SU-DHL-6 (cell line): ENCODE results near the gene LPIN1.

ENCODE experiments used
- CTCF ChIP-seq: fragments of 200-600 bp; sonication (generic); IDR thresholded peaks from one replicate; pipeline ENCODE4 v1.5.1; 2017; ENCODE audit warnings: antibody characterized with exemption, mild to moderate bottlenecking, low read length, moderate library complexity; ENCODE audit not compliant: insufficient read depth, poor library complexity, severe bottlenecking
- EZH2phosphoT487 ChIP-seq: fragments of 200-600 bp; sonication (generic), shearing (Covaris generic); conservative IDR thresholded peaks from 2 replicates; pipeline ENCODE4 v1.6.1; 2018; ENCODE audit warnings: mild to moderate bottlenecking, antibody characterized with exemption, low read length, moderate library complexity, mixed read lengths

DNA sequence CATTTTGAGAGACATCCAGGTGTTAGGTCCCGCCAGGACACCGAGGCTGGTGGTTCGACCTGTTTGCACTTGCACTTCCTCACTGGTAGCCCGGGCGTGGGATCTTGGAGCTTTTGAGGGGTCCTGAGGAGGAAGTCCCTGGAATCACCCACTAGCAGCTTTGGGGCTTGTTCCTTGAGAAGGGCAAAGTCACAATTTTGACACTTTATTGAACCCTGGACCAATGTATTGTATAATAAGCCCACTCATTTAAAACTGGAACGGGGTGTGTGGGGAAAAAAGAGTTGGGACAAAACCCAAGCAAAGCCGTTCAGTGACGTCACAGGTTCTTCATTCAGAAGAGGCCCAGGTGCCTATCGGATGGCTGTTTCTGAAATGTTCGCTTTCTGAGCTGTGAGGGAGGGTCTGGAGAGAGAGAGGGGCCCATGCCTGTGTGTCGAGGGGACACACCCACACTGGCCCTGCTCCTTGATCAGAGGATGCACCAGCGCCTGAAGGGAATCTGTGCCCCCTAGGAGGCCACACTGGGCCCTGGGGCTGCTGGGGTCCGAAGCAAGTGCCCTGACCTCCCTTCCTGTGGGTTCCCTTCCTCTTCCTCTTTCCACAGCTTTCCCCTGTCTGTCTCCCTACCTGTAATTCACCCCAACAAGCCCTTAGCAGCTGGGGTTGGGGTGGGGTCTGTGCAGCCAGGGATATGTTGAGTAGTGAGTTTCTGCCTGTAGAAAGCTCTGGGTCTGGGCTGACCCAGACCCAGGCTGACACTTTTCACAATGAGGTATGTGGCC, 2.6 kb downstream of the LPIN1 start:
- TF ChIP-seq CTCF: no peak
- no peak for TF ChIP-seq EZH2phosphoT487
